GM12892 (cell line): ENCODE results near the gene ZNF639.

Experiments used
- POLR2A ChIP-seq: IDR thresholded peaks from 2 replicates; pipeline ENCODE4 v1.6.1; 2011; ENCODE audit warnings: low read depth, low read length, control low read depth
- POLR2AphosphoS5 ChIP-seq: IDR thresholded peaks from 2 replicates; pipeline ENCODE4 v1.6.1; 2011; ENCODE audit warnings: low read depth, low read length, control low read depth
- TAF1 ChIP-seq: IDR thresholded peaks from 2 replicates; pipeline ENCODE4 v1.6.1; 2011; ENCODE audit warnings: low read depth, mild to moderate bottlenecking, control low read depth, low read length, borderline replicate concordance

GRCh38 chr3:179292450-179292849 is 30.4 kb upstream of the ZNF639 start:
- TF ChIP-seq POLR2AphosphoS5, result no peak
- TF ChIP-seq TAF1, result no peak
- TF ChIP-seq POLR2A, result no peak
